Trophoblast cell (in vitro differentiated cells and primary cell): Measurements from ENCODE around the gene LRCH1.
"Not testable (repeated sequence)": the region's sequence is repeated elsewhere in the genome, so short reads cannot be mapped to it uniquely, and the experiment has no call there.

Source experiments
- DNase-seq, 2 donors: peaks; one replicate each; pipeline ENCODE4 v3.0.0-alpha.2; 2016
- H2AFZ ChIP-seq: 2 replicates; pipeline ENCODE4 v1.6.1; 2013; ENCODE audit warnings: low read length, moderate library complexity, mild to moderate bottlenecking; ENCODE audit not compliant: insufficient read depth, poor library complexity
- H2AK5ac ChIP-seq: 2 replicates; pipeline ENCODE4 v1.6.1; 2013; ENCODE audit warnings: mild to moderate bottlenecking, low read length
- H2BK120ac ChIP-seq: 2 replicates; pipeline ENCODE4 v1.6.1; 2013; ENCODE audit warnings: low read length, mild to moderate bottlenecking, moderate library complexity; ENCODE audit not compliant: insufficient read depth, poor library complexity
- H2BK12ac ChIP-seq: 2 replicates; pipeline ENCODE4 v1.6.1; 2013; ENCODE audit warnings: mild to moderate bottlenecking, low read length, moderate library complexity
- H2BK5ac ChIP-seq: 2 replicates; pipeline ENCODE4 v1.6.1; 2013; ENCODE audit warnings: low read length, low read depth, moderate library complexity, mild to moderate bottlenecking; ENCODE audit not compliant: poor library complexity
- H3K14ac ChIP-seq: 2 replicates; pipeline ENCODE4 v1.6.1; 2013; ENCODE audit warnings: mild to moderate bottlenecking, low read length
- H3K18ac ChIP-seq: 2 replicates; pipeline ENCODE4 v1.6.1; 2013; ENCODE audit warnings: mild to moderate bottlenecking, low read length
- H3K23ac ChIP-seq: 2 replicates; pipeline ENCODE4 v1.6.1; 2013; ENCODE audit warnings: low read length
- H3K27ac ChIP-seq: 2 replicates; pipeline ENCODE4 v1.5.1; 2013; ENCODE audit warnings: low read depth, mild to moderate bottlenecking, inconsistent platforms, low read length, moderate library complexity
- H3K27me3 ChIP-seq: 2 replicates; pipeline ENCODE4 v1.6.1; 2013; ENCODE audit warnings: inconsistent platforms, mild to moderate bottlenecking, low read length, moderate library complexity; ENCODE audit not compliant: insufficient read depth
- H3K36me3 ChIP-seq, 2 experiments: 1 replicate in 1 of 2; 2 replicates in 1 of 2; pipeline ENCODE4 v1.6.1; 2013; ENCODE audit warnings: low read length in 2 of 2, mild to moderate bottlenecking in 2 of 2, moderate library complexity in 1 of 2; ENCODE audit not compliant: insufficient read depth in 2 of 2, control insufficient read depth in 1 of 2
- H3K4ac ChIP-seq: 2 replicates; pipeline ENCODE4 v1.6.1; 2013; ENCODE audit warnings: low read depth, mild to moderate bottlenecking, low read length, moderate library complexity
- H3K4me1 ChIP-seq, 2 experiments: 1 replicate in 1 of 2; 2 replicates in 1 of 2; pipeline ENCODE4 v1.6.1; 2013; ENCODE audit warnings: low read length in 2 of 2, mild to moderate bottlenecking in 2 of 2, moderate library complexity in 1 of 2; ENCODE audit not compliant: insufficient read depth in 2 of 2, control insufficient read depth in 1 of 2
- H3K4me2 ChIP-seq: 2 replicates; pipeline ENCODE4 v1.6.1; 2013; ENCODE audit warnings: inconsistent platforms, mild to moderate bottlenecking, low read length, moderate library complexity
- H3K4me3 ChIP-seq: 2 replicates; pipeline ENCODE4 v1.5.1; 2013; ENCODE audit warnings: mild to moderate bottlenecking, low read depth, low read length, inconsistent platforms
- H3K79me1 ChIP-seq: one replicate; pipeline ENCODE4 v1.6.1; 2013; ENCODE audit warnings: low read length
- H3K79me2 ChIP-seq: 2 replicates; pipeline ENCODE4 v1.6.1; 2013; ENCODE audit warnings: low read length, mild to moderate bottlenecking; ENCODE audit not compliant: control insufficient read depth, insufficient read depth, poor library complexity
- H3K9ac ChIP-seq: 2 replicates; pipeline ENCODE4 v1.6.1; 2013; ENCODE audit warnings: mild to moderate bottlenecking, low read length
- H3K9me3 ChIP-seq: 2 replicates; pipeline ENCODE4 v1.6.1; 2013; ENCODE audit warnings: low read depth, mild to moderate bottlenecking, control low read depth, inconsistent platforms, low read length; ENCODE audit not compliant: insufficient read depth
- H4K12ac ChIP-seq: 2 replicates; pipeline ENCODE4 v1.6.1; 2013; ENCODE audit warnings: low read depth, mild to moderate bottlenecking, low read length, moderate library complexity
- H4K8ac ChIP-seq: 2 replicates; pipeline ENCODE4 v1.6.1; 2013; ENCODE audit warnings: low read depth, mild to moderate bottlenecking, low read length, moderate library complexity
- H4K91ac ChIP-seq: one replicate; pipeline ENCODE4 v1.6.1; 2013; ENCODE audit warnings: low read depth, mild to moderate bottlenecking, low read length, moderate library complexity
- WGBS: extraction: QIAGEN DNeasy Blood & Tissue Kit; methylation state at CpG from one replicate; pipeline ENCODE4 v1.1.7; 2013; ENCODE audit warnings: missing lambda C conversion rate; ENCODE audit not compliant: insufficient read length, insufficient coverage; ENCODE audit errors: extremely low coverage; 5-methylcytosine and 5-hydroxymethylcytosine counted together

The LRCH1 gene

GRCh38 chr13:46761174-46761573 is 208.2 kb downstream of the LRCH1 start:
- Histone ChIP-seq H3K4ac (no peak overlapping the region), H3K4me2 (no peak overlapping the region), H4K8ac (no peak overlapping the region), H2BK5ac (no peak overlapping the region), H3K79me1 (no peaks in the 10 kb centered on the region), H2AFZ (no peak overlapping the region), H3K79me2 (no peaks in the 10 kb centered on the region), H3K9ac (no peak overlapping the region), H3K14ac (no peak overlapping the region), H3K18ac (no peak overlapping the region), H4K12ac (no peak overlapping the region), H3K27ac (no peak overlapping the region), H4K91ac (no peak overlapping the region), H3K36me3 (no peaks in the 10 kb centered on the region), H2BK12ac (no peak overlapping the region), H2AK5ac (no peak overlapping the region), H3K23ac (no peak overlapping the region), H3K4me1 (no peaks in the 10 kb centered on the region), H3K9me3 (no peaks in the 10 kb centered on the region), H3K4me3 (no peak overlapping the region), H2BK120ac (no peak overlapping the region), H3K27me3 (no peaks in the 10 kb centered on the region)
- WGBS: no CpG with 5 or more reads among the region's 4 CpGs
- no peak for DNase-seq

- no peaks in the 10 kb centered on the region for H3K27me3 ChIP-seq
- WGBS: no CpG with 5 or more reads among the region's 5 CpGs
- no peaks in the 10 kb centered on the region for H3K36me3 ChIP-seq
- no peak for DNase-seq
- H3K4me2 ChIP-seq: no peak overlapping the region
- H3K4ac ChIP-seq: no peak overlapping the region
- H4K91ac ChIP-seq: no peak overlapping the region
- no peak overlapping the region for H3K14ac ChIP-seq
- no peak overlapping the region for H3K18ac ChIP-seq
- no peak overlapping the region for H2AK5ac ChIP-seq
- H3K9ac ChIP-seq: no peak overlapping the region
- no peak overlapping the region for H2BK12ac ChIP-seq
- no peak overlapping the region for H4K8ac ChIP-seq
- H3K23ac ChIP-seq: no peak overlapping the region
- no peak overlapping the region for H4K12ac ChIP-seq
- no peak overlapping the region for H2BK5ac ChIP-seq
- no peaks in the 10 kb centered on the region for H3K9me3 ChIP-seq
- no peak overlapping the region for H3K4me3 ChIP-seq
- H3K4me1 ChIP-seq: no peaks in the 10 kb centered on the region
- H2BK120ac ChIP-seq: no peak overlapping the region
- H3K79me2 ChIP-seq: no peaks in the 10 kb centered on the region
- H2AFZ ChIP-seq: no peak overlapping the region
- H3K27ac ChIP-seq: no peak overlapping the region
- no peaks in the 10 kb centered on the region for H3K79me1 ChIP-seq
Observed at GRCh38 chr13:46761866-46762265, 208.9 kb downstream of the LRCH1 start.

GRCh38 chr13:46769925-46770324 is 217.0 kb downstream of the LRCH1 start:
- WGBS: no CpG with 5 or more reads among the region's 4 CpGs
- H3K4me1 ChIP-seq, H3K79me1 ChIP-seq: not testable (repeated sequence)

GRCh38 chr13:46771693-46772092 is 218.7 kb downstream of the LRCH1 start:
- no peak overlapping the region for H3K18ac ChIP-seq
- no peak overlapping the region for H3K9ac ChIP-seq
- H3K36me3 ChIP-seq: peaks cover 0 to 2% of the 10 kb centered on the region in 2 experiments
- H3K9me3 ChIP-seq: no peaks in the 10 kb centered on the region
- H3K27ac ChIP-seq: no peak overlapping the region
- no peak overlapping the region for H2BK5ac ChIP-seq
- no peaks in the 10 kb centered on the region for H3K79me1 ChIP-seq
- no peak overlapping the region for H2AFZ ChIP-seq
- H3K4ac ChIP-seq: no peak overlapping the region
- H2BK120ac ChIP-seq: no peak overlapping the region
- no peaks in the 10 kb centered on the region for H3K4me1 ChIP-seq
- no peak for DNase-seq
- H2BK12ac ChIP-seq: no peak overlapping the region
- H4K12ac ChIP-seq: no peak overlapping the region
- H4K91ac ChIP-seq: no peak overlapping the region
- no peaks in the 10 kb centered on the region for H3K79me2 ChIP-seq
- H3K4me3 ChIP-seq: no peak overlapping the region
- H3K14ac ChIP-seq: no peak overlapping the region
- H3K4me2 ChIP-seq: no peak overlapping the region
- no peaks in the 10 kb centered on the region for H3K27me3 ChIP-seq
- H4K8ac ChIP-seq: no peak overlapping the region
- no peak overlapping the region for H3K23ac ChIP-seq
- no peak overlapping the region for H2AK5ac ChIP-seq

More at GRCh38 chr13:46769925-46770324, 217.0 kb downstream of the LRCH1 start:
- not testable (repeated sequence) for H3K36me3 ChIP-seq, H4K91ac ChIP-seq, H2BK5ac ChIP-seq, H3K4ac ChIP-seq, H3K4me2 ChIP-seq, H3K27me3 ChIP-seq, H3K18ac ChIP-seq, H2BK120ac ChIP-seq, H3K23ac ChIP-seq, H3K9ac ChIP-seq, H4K8ac ChIP-seq, H3K4me3 ChIP-seq, H2AFZ ChIP-seq, H3K79me2 ChIP-seq, H3K27ac ChIP-seq, H2AK5ac ChIP-seq, H3K14ac ChIP-seq, H3K9me3 ChIP-seq, DNase-seq, H2BK12ac ChIP-seq, H4K12ac ChIP-seq
